ENCODE results near the gene PLA2G4B. TPM values are rescaled to one million over a fixed set of nuclear protein-coding genes. Genes with fewer than 3 reads are reported as not detected.

PLA2G4B gene
- polyA plus RNA-seq, 1 experiment: 2.4 TPM

- CTCF ChIA-PET: interaction anchor here (1.0 kb wide), 1 partner anchor 52 kb away, joined by 3 read pairs; the partner anchor contains the start of gene MAPKBP1
- POLR2A ChIA-PET: no interaction called here
- Histone ChIP-seq H3K36me3 (ENCODE audit: control insufficient read depth, insufficient read depth, low read length) (peaks cover 28% of the 10 kb centered on the region), H3K27me3 (ENCODE audit: control insufficient read depth, insufficient read depth, low read length) (no peaks in the 10 kb centered on the region), H3K4me3 (ENCODE audit: low read depth, low read length) (no peak overlapping the region)
- TF ChIP-seq CTCF (IDR thresholded peaks at IDR 0.05; ENCODE audit: insufficient read depth, low read depth, low read length): no peak
- DNase-seq (ENCODE audit: low read depth): no peak
These were observed 12.8 kb upstream of the PLA2G4B start for GRCh38 chr15:41825572-41826535.

GRCh38 chr15:41827290-41827879 is 11.3 kb upstream of the PLA2G4B start:
- ChIA-PET POLR2A (no interaction called here), CTCF (no interaction called here)
- no peak for TF ChIP-seq CTCF (IDR thresholded peaks at IDR 0.05; ENCODE audit: insufficient read depth, low read depth, low read length)

GRCh38 chr15:41827880-41828806 is 10.5 kb upstream of the PLA2G4B start, which contains the start of gene JMJD7:
TSS of gene JMJD7 (plus strand) at chr15:41828092. CDS start at chr15:41828125, 33 bp downstream.
- H3K4me3 ChIP-seq (ENCODE audit: low read depth, low read length): peak within 1 kb of the TSS; percentile 70
- H3K36me3 ChIP-seq (ENCODE audit: control insufficient read depth, insufficient read depth, low read length): peaks cover 18% of the 10 kb centered on the region
- ChIA-PET POLR2A (interaction anchor here (0.6 kb wide), 1 partner anchor 32 kb away, joined by 3 read pairs; no protein-coding TSS in a partner anchor), CTCF (no interaction called here)
- TF ChIP-seq CTCF (IDR thresholded peaks at IDR 0.05; ENCODE audit: insufficient read depth, low read depth, low read length): no peak
- no peaks in the 10 kb centered on the region for H3K27me3 ChIP-seq (ENCODE audit: control insufficient read depth, insufficient read depth, low read length)
- no peak for DNase-seq (ENCODE audit: low read depth)

More at GRCh38 chr15:41827290-41827879, 11.3 kb upstream of the PLA2G4B start:
- Histone ChIP-seq H3K4me3 (ENCODE audit: low read depth, low read length) (peak overlapping the region; percentile 70), H3K36me3 (ENCODE audit: control insufficient read depth, insufficient read depth, low read length) (peaks cover 23% of the 10 kb centered on the region), H3K27me3 (ENCODE audit: control insufficient read depth, insufficient read depth, low read length) (no peaks in the 10 kb centered on the region)
- no peak for DNase-seq (ENCODE audit: low read depth)

- CTCF ChIA-PET: no interaction called here
- TF ChIP-seq CTCF (IDR thresholded peaks at IDR 0.05; ENCODE audit: insufficient read depth, low read depth, low read length): no peak
- POLR2A ChIA-PET: interaction anchor here (0.6 kb wide), 1 partner anchor 31 kb away, joined by 3 read pairs; no protein-coding TSS in a partner anchor
- H3K4me3 ChIP-seq (ENCODE audit: low read depth, low read length): peak overlapping the region; percentile 70
- H3K36me3 ChIP-seq (ENCODE audit: control insufficient read depth, insufficient read depth, low read length): peaks cover 12% of the 10 kb centered on the region
- no peak for DNase-seq (ENCODE audit: low read depth)
- H3K27me3 ChIP-seq (ENCODE audit: control insufficient read depth, insufficient read depth, low read length): no peaks in the 10 kb centered on the region
These were observed 9.9 kb upstream of the PLA2G4B start for GRCh38 chr15:41828807-41829141.
